HCT116 (cell line): ENCODE data around the gene LAGE3. TPM values are rescaled to one million over a fixed set of nuclear protein-coding genes. Genes with fewer than 3 reads are reported as not detected.

Experiments
- ATAC-seq: fragments of 200-7000 bp; cut with Tn5 transposase; 2 replicates; pipeline ENCODE4 v1.9.1; 2020; ENCODE audit warnings: mild to moderate bottlenecking, moderate library complexity
- BruUV-seq: library from RNA; stranded (reverse); fragments of 400-500 nt; replicated peaks from 2 replicates; lab custom pipeline; 2021; lab: Mats Ljungman, UMichigan
- CTCF ChIA-PET: fragments of 300-600 bp; sonication (Branson Sonifier 250); formaldehyde crosslinking; loops from one replicate; lab custom pipeline; 2021; ENCODE audit warnings: antibody characterized with exemption; lab: Charles Lee
- POLR2A ChIA-PET: fragments of 300-600, 350-600 bp; sonication (Branson Sonifier 250); formaldehyde crosslinking; loops from one replicate; lab custom pipeline; 2021; ENCODE audit warnings: antibody characterized with exemption; lab: Charles Lee
- RAD21 ChIA-PET, 2 experiments: fragments of 300-600 bp; sonication (Branson Sonifier 250); formaldehyde crosslinking; loops; one replicate each; lab custom pipeline; 2023; ENCODE audit warnings: low total read pairs in 2 of 2; ENCODE audit not compliant: uncharacterized antibody in 2 of 2, unreplicated experiment in 2 of 2, low non-redundant PET in 1 of 2; lab: Charles Lee
- DNase-seq: peaks from one replicate; pipeline ENCODE4 v3.0.0-alpha.2; 2010; ENCODE audit warnings: low read depth, low spot score
- H2AFZ ChIP-seq: fragments of 200-600 bp; shearing (Covaris generic), sonication (generic); 2 replicates; pipeline ENCODE4 v1.6.1; 2017; ENCODE audit warnings: low read depth, mixed run types, mixed read lengths, antibody characterized with exemption, low read length; ENCODE audit not compliant: poor library complexity, severe bottlenecking
- H3K27ac ChIP-seq: 2 replicates; pipeline ENCODE4 v1.5.1; 2012; ENCODE audit warnings: low read depth, low read length
- H3K27me3 ChIP-seq: fragments of 200-600 bp; sonication (generic); 2 replicates; pipeline ENCODE4 v1.6.1; 2016; ENCODE audit warnings: mixed run types, low read length, mixed read lengths; ENCODE audit not compliant: insufficient read depth
- H3K36me3 ChIP-seq, 2 experiments: fragments of 200-500 bp in 1 of 2; fragments of 200-600 bp in 1 of 2; sonication (Bioruptor generic) in 1 of 2; sonication (generic) in 1 of 2; 2 replicates each; pipeline versions ENCODE4 v1.5.1 to v1.6.1; 2014 to 2016; ENCODE audit warnings: low read length in 2 of 2, inconsistent platforms in 1 of 2, mixed read lengths in 1 of 2, mixed run types in 1 of 2; ENCODE audit not compliant: insufficient read depth in 2 of 2, control insufficient read depth in 1 of 2
- H3K4me1 ChIP-seq, 2 experiments: fragments of 200-600 bp in 1 of 2; sonication (generic) in 1 of 2; 2 replicates each; pipeline versions ENCODE4 v1.5.1 to v1.6.1; 2012 to 2017; ENCODE audit warnings: low read length in 2 of 2, inconsistent platforms in 1 of 2, mild to moderate bottlenecking in 1 of 2, mixed read lengths in 1 of 2, mixed run types in 1 of 2, moderate library complexity in 1 of 2; ENCODE audit not compliant: insufficient read depth in 2 of 2, control insufficient read depth in 1 of 2
- H3K4me2 ChIP-seq: fragments of 200-600 bp; sonication (generic); 2 replicates; pipeline ENCODE4 v1.6.1; 2017; ENCODE audit warnings: mixed run types, low read length, mixed read lengths
- H3K4me3 ChIP-seq, 2 experiments: fragments of 200-600 bp in 1 of 2; sonication (generic) in 1 of 2; replicated peaks in 1 of 2; 2 replicates each; pipeline ENCODE4 v1.5.1; 2011 to 2016; ENCODE audit warnings: low read length in 2 of 2, control low read depth in 1 of 2, low read depth in 1 of 2, mild to moderate bottlenecking in 1 of 2, mixed read lengths in 1 of 2, mixed run types in 1 of 2
- H3K79me2 ChIP-seq: fragments of 200-600 bp; sonication (generic); 2 replicates; pipeline ENCODE4 v1.6.1; 2017; ENCODE audit warnings: mild to moderate bottlenecking, mixed run types, low read length, moderate library complexity, mixed read lengths; ENCODE audit not compliant: insufficient read depth
- H3K9ac ChIP-seq: fragments of 200-600 bp; sonication (generic); 2 replicates; pipeline ENCODE4 v1.6.1; 2016; ENCODE audit warnings: low read length, mixed read lengths
- H3K9me2 ChIP-seq: fragments of 200-600 bp; sonication (generic), shearing (Covaris generic); 2 replicates; pipeline ENCODE4 v1.6.1; 2017; ENCODE audit warnings: mixed run types, mild to moderate bottlenecking, moderate library complexity; ENCODE audit not compliant: insufficient read depth
- H3K9me3 ChIP-seq, 2 experiments: fragments of 200-500 bp in 1 of 2; fragments of 200-600 bp in 1 of 2; sonication (Bioruptor generic) in 1 of 2; sonication (generic) in 1 of 2; 2 replicates each; pipeline ENCODE4 v1.6.1; 2014 to 2017; ENCODE audit warnings: low read length in 2 of 2, mixed read lengths in 2 of 2, inconsistent platforms in 1 of 2, low read depth in 1 of 2, mild to moderate bottlenecking in 1 of 2, mixed run types in 1 of 2, moderate library complexity in 1 of 2; ENCODE audit not compliant: control insufficient read depth in 1 of 2, insufficient read depth in 1 of 2
- H4K20me1 ChIP-seq: fragments of 200-600 bp; sonication (generic), shearing (Covaris generic); 2 replicates; pipeline ENCODE4 v1.6.1; 2017; ENCODE audit warnings: mixed run types, mild to moderate bottlenecking, moderate library complexity; ENCODE audit not compliant: insufficient read depth
- CBX3 ChIP-seq: IDR thresholded peaks from 2 replicates; pipeline ENCODE4 v1.6.1; 2012; ENCODE audit warnings: low read depth
- CEBPB ChIP-seq: IDR thresholded peaks from 2 replicates; pipeline ENCODE4 v1.6.1; 2012; ENCODE audit warnings: low read depth
- CTCF ChIP-seq, 3 experiments: fragments of 200-600 bp in 1 of 3; sonication (generic) in 1 of 3; IDR thresholded peaks in 2 of 3; conservative IDR thresholded peaks in 1 of 3; 2 replicates each; pipeline ENCODE4 v1.5.1; 2012 to 2017; ENCODE audit warnings: low read depth in 2 of 3, low read length in 2 of 3, antibody characterized with exemption in 1 of 3, borderline replicate concordance in 1 of 3, control low read depth in 1 of 3, mild to moderate bottlenecking in 1 of 3, mixed read lengths in 1 of 3, mixed run types in 1 of 3, moderate library complexity in 1 of 3; ENCODE audit not compliant: insufficient read depth in 1 of 3
- ELF1 ChIP-seq: IDR thresholded peaks from 2 replicates; pipeline ENCODE4 v1.6.1; 2012; ENCODE audit warnings: low read depth, borderline replicate concordance
- POLR2A ChIP-seq: IDR thresholded peaks from 2 replicates; pipeline ENCODE4 v1.7.0; 2011; ENCODE audit warnings: borderline replicate concordance; ENCODE audit not compliant: insufficient read depth, insufficient read length; ENCODE audit errors: extremely low read depth
- REST ChIP-seq: IDR thresholded peaks from 2 replicates; pipeline ENCODE4 v1.6.1; 2012; ENCODE audit warnings: low read depth
- TCF7L2 ChIP-seq: IDR thresholded peaks from 2 replicates; pipeline ENCODE4 v1.7.0; 2011; ENCODE audit warnings: borderline replicate concordance, inconsistent platforms; ENCODE audit not compliant: insufficient read depth, insufficient read length; ENCODE audit errors: extremely low read depth
- ZBTB33 ChIP-seq: IDR thresholded peaks from 2 replicates; pipeline ENCODE4 v1.6.1; 2011; ENCODE audit warnings: mild to moderate bottlenecking, low read length, moderate library complexity; ENCODE audit not compliant: insufficient replicate concordance; ENCODE audit errors: extremely low read depth
- ZFX ChIP-seq: fragments of 450-650 bp; IDR thresholded peaks from 2 replicates; pipeline ENCODE4 v1.6.1; 2017
- ZNF274 ChIP-seq: fragments of 200-500 bp; sonication (Bioruptor generic); IDR thresholded peaks from 2 replicates; pipeline ENCODE4 v1.6.1; 2014; ENCODE audit warnings: mild to moderate bottlenecking, low read depth, low read length, inconsistent platforms
- intact Hi-C: fragments of 100-400 bp; cut with micrococcal nuclease; formaldehyde crosslinking; loops from 2 replicates; pipeline ENCODE4 v1.10.0; 2022
- total RNA-seq: library from RNA; stranded (reverse); gene quantifications from one replicate; pipeline ENCODE4 v1.2.1, GENCODE V29; 2021; ENCODE audit not compliant: unreplicated experiment

Gene LAGE3
- total RNA-seq, 1 experiment from 2014 or later: 42.8 TPM

DNA sequence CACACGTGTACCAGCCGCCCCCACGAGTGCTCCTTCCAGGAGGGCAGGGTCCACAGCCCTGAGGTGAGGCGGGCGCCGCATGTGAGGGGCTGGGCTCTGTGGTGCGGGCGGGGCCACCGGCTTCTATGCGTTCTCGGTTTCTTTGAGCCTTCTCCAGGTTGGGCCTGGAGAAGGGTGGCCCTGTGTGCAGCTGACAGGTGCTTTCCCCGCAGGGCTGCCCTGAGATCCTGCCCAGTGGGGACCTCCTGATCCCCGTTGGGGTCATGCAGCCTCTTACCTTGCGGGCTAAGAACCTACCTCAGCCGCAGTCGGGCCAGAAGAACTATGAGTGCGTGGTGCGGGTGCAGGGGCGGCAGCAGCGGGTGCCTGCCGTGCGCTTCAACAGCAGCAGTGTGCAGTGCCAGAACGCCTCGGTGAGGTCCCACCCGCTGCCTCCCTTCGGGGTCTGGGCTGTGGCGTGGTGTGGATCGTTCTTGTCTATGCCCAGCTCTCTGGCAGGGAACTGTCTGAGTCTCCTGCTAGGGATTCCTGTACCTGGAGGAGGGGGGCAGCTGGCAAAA, 14.2 kb downstream of the LAGE3 start:
- no peaks in the 10 kb centered on the region for H4K20me1 ChIP-seq
- no TSS peak for BruUV-seq
- H3K4me2 ChIP-seq: no peak overlapping the region
- RAD21 ChIA-PET: no interaction called here
- H3K9me3 ChIP-seq: no peaks in the 10 kb centered on the region
- H3K4me3 ChIP-seq: no peak overlapping the region
- H3K36me3 ChIP-seq: peaks cover 2 to 4% of the 10 kb centered on the region in 2 experiments; a peak in 1 of 4 replicates
- no peaks in the 10 kb centered on the region for H3K4me1 ChIP-seq
- CTCF ChIA-PET: no interaction called here
- POLR2A ChIA-PET: no interaction called here
- H3K27ac ChIP-seq: no peak overlapping the region
- peaks cover 9% of the 10 kb centered on the region for H3K79me2 ChIP-seq
- H3K27me3 ChIP-seq: no peaks in the 10 kb centered on the region
- no peak overlapping the region for H3K9ac ChIP-seq
- no peaks in the 10 kb centered on the region for H3K9me2 ChIP-seq
- no peak for ATAC-seq
- no peak for DNase-seq
- intact Hi-C loops: no loop called here
- TF ChIP-seq TCF7L2 (no peak), REST (no peak), ZFX (no peak), ZNF274 (no peak), CTCF (IDR thresholded peaks at IDR 0.05 in 2 of 3, conservative IDR thresholded peaks at IDR 0.05 in 1 of 3; ENCODE audit: borderline replicate concordance in 1 of 3, insufficient read depth in 1 of 3, low read depth in 2 of 3, low read length in 2 of 3) (no peak), POLR2A (no peak), ELF1 (no peak), ZBTB33 (no peak), CBX3 (no peak), CEBPB (no peak)
- H2AFZ ChIP-seq: no peak overlapping the region
